HepG2 (cell line): ENCODE measurements around the gene PEX7. TPM values are rescaled to one million over a fixed set of nuclear protein-coding genes. Genes with fewer than 3 reads are reported as not detected.
A peak's percentile ranks its signal among the peaks of the same experiment; 100 is the strongest.

ENCODE experiments used
- BCL6 ChIP-seq: IDR thresholded peaks from 2 replicates; pipeline ENCODE4 v1.6.1; 2016; ENCODE audit warnings: missing genetic modification reagents, missing compliant biosample characterization
- EZH2 ChIP-seq: conservative IDR thresholded peaks from 2 replicates; pipeline ENCODE4 v1.6.1; 2012; ENCODE audit warnings: mild to moderate bottlenecking, low read depth, low read length, moderate library complexity
- FOXK2 ChIP-seq: fragments of 450-650 bp; IDR thresholded peaks from 2 replicates; pipeline ENCODE4 v1.6.1; 2016
- GFI1 ChIP-seq: sonication (generic); formaldehyde crosslinking; IDR thresholded peaks from 2 replicates; pipeline ENCODE4 v1.5.0; 2020; ENCODE audit warnings: missing genetic modification reagents, mild to moderate bottlenecking, borderline replicate concordance
- HHEX ChIP-seq: IDR thresholded peaks from 2 replicates; pipeline ENCODE4 v1.6.1; 2016; ENCODE audit warnings: control low read depth
- MIXL1 ChIP-seq: IDR thresholded peaks from 2 replicates; pipeline ENCODE4 v1.6.1; 2016
- MTF2 ChIP-seq: sonication (generic); formaldehyde crosslinking; IDR thresholded peaks from 2 replicates; pipeline ENCODE4 v1.5.0; 2020; ENCODE audit warnings: missing genetic modification reagents, borderline replicate concordance
- SP5 ChIP-seq: IDR thresholded peaks from 2 replicates; pipeline ENCODE4 v1.6.1; 2016; ENCODE audit warnings: low read depth, borderline replicate concordance
- STAG1 ChIP-seq: sonication (generic); formaldehyde crosslinking; IDR thresholded peaks from 2 replicates; pipeline ENCODE4 v1.4.0; 2020; ENCODE audit warnings: missing genetic modification reagents
- SUZ12 ChIP-seq: fragments of 150-350 bp; IDR thresholded peaks from 2 replicates; pipeline ENCODE4 v1.6.1; 2014; ENCODE audit warnings: low read depth, low read length
- ZNF33B ChIP-seq: sonication (generic); formaldehyde crosslinking; IDR thresholded peaks from 2 replicates; pipeline ENCODE4 v1.5.1; 2020; ENCODE audit warnings: mild to moderate bottlenecking, missing genetic modification reagents
- ZNF431 ChIP-seq: sonication (generic); formaldehyde crosslinking; IDR thresholded peaks from 2 replicates; pipeline ENCODE4 v1.9.0; 2022; ENCODE audit warnings: missing genetic modification reagents, low read depth, mild to moderate bottlenecking, borderline replicate concordance
- ZNF557 ChIP-seq: sonication (generic); formaldehyde crosslinking; IDR thresholded peaks from 2 replicates; pipeline ENCODE4 v1.4.0; 2020; ENCODE audit warnings: missing genetic modification reagents
- ZNF644 ChIP-seq: IDR thresholded peaks from 2 replicates; pipeline ENCODE4 v1.6.1; 2016; ENCODE audit warnings: low read depth
- ZNF703 ChIP-seq: sonication (generic); formaldehyde crosslinking; IDR thresholded peaks from 2 replicates; pipeline ENCODE4 v1.5.1; 2020; ENCODE audit warnings: missing genetic modification reagents, mild to moderate bottlenecking, moderate library complexity, borderline replicate concordance
- polyA plus RNA-seq, 8 experiments: library from polyadenylated mRNA; depleted of rRNA in 3 of 8; stranded (reverse) in 7 of 8; unstranded in 1 of 8; fragments of >200 nt; fragmentation: Illumina TruSeq in 4 of 8; extraction: Trizol in 4 of 8; gene quantifications; 2 replicates each; pipeline versions ENCODE4 v1.2.1 to v1.2.3, GENCODE V29; 2011 to 2016; ENCODE audit warnings: low read depth in 4 of 8, missing spikeins in 1 of 8, mixed read lengths in 1 of 8; ENCODE audit not compliant: insufficient read depth in 1 of 8
- total RNA-seq, 5 experiments: library from RNA; depleted of rRNA; stranded (reverse); fragments of >200 nt; fragmentation: Illumina TruSeq; extraction: Trizol; gene quantifications; 2 replicates each; pipeline ENCODE4 v1.2.3, GENCODE V29; 2016; ENCODE audit warnings: low read depth in 1 of 5
- TF ChIP-seq, protein P1 (sequence below): sonication (generic); formaldehyde crosslinking; IDR thresholded peaks from 2 replicates; pipeline ENCODE4 v1.8.0; 2022; ENCODE audit warnings: mild to moderate bottlenecking, missing genetic modification reagents, moderate library complexity
- TF ChIP-seq, protein P2 (sequence below): sonication (generic); formaldehyde crosslinking; IDR thresholded peaks from 2 replicates; pipeline ENCODE4 v1.4.0; 2020; ENCODE audit warnings: missing genetic modification reagents
- TF ChIP-seq, protein P3 (sequence below): sonication (generic); formaldehyde crosslinking; IDR thresholded peaks from 2 replicates; pipeline ENCODE4 v1.5.1; 2020; ENCODE audit warnings: mild to moderate bottlenecking, missing genetic modification reagents, borderline replicate concordance
- TF ChIP-seq, protein P4 (sequence below): sonication (generic); formaldehyde crosslinking; IDR thresholded peaks from 2 replicates; pipeline ENCODE4 v1.4.0; 2020; ENCODE audit warnings: missing genetic modification reagents

Gene PEX7
- total and polyA plus RNA-seq, 2 of the 13 experiments (the other 11 are each of a cell fraction or from before 2014, with no cell fraction given): 0.04 to 0.53 TPM

DNA sequence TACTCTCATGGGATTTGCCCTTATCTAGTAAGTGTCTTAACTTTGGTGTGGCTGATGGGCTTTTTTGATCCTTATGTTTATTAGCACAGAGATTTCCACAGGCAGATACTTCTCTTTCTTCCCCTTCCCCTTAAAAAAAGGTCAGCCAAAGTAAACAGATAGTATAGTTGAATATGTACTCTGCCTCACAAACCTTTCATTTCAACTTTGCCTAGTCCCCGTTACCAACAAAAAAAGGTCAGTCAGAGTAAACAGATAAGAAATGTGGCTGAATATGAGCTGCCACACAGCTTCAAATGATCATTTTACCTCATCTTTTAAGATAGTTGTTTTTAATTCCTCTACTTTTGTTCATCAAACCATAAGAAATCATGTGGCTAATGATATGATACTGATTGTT lies 65.6 kb downstream of the PEX7 start (continued):
- TF ChIP-seq BCL6 (CRISPR knock-in tag) (peak; percentile 81), MTF2 (CRISPR knock-in tag) (no peak), EZH2 (no peak), ZNF644 (CRISPR knock-in tag) (no peak), ZNF33B (no peak), SP5 (peak; percentile 47; the same call in 1 of the 2 replicates), GFI1 (peak; percentile 87), STAG1 (no peak), ZNF431 (no peak), FOXK2 (no peak), HHEX (CRISPR knock-in tag) (peak; percentile 96), ZNF703 (CRISPR knock-in tag) (peak; percentile 80), ZNF557 (CRISPR knock-in tag) (no peak), MIXL1 (CRISPR knock-in tag) (no peak), SUZ12 (no peak)
- TF ChIP-seq, protein P1, sequence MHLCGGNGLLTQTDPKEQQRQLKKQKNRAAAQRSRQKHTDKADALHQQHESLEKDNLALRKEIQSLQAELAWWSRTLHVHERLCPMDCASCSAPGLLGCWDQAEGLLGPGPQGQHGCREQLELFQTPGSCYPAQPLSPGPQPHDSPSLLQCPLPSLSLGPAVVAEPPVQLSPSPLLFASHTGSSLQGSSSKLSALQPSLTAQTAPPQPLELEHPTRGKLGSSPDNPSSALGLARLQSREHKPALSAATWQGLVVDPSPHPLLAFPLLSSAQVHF: no peak
- TF ChIP-seq, protein P2, sequence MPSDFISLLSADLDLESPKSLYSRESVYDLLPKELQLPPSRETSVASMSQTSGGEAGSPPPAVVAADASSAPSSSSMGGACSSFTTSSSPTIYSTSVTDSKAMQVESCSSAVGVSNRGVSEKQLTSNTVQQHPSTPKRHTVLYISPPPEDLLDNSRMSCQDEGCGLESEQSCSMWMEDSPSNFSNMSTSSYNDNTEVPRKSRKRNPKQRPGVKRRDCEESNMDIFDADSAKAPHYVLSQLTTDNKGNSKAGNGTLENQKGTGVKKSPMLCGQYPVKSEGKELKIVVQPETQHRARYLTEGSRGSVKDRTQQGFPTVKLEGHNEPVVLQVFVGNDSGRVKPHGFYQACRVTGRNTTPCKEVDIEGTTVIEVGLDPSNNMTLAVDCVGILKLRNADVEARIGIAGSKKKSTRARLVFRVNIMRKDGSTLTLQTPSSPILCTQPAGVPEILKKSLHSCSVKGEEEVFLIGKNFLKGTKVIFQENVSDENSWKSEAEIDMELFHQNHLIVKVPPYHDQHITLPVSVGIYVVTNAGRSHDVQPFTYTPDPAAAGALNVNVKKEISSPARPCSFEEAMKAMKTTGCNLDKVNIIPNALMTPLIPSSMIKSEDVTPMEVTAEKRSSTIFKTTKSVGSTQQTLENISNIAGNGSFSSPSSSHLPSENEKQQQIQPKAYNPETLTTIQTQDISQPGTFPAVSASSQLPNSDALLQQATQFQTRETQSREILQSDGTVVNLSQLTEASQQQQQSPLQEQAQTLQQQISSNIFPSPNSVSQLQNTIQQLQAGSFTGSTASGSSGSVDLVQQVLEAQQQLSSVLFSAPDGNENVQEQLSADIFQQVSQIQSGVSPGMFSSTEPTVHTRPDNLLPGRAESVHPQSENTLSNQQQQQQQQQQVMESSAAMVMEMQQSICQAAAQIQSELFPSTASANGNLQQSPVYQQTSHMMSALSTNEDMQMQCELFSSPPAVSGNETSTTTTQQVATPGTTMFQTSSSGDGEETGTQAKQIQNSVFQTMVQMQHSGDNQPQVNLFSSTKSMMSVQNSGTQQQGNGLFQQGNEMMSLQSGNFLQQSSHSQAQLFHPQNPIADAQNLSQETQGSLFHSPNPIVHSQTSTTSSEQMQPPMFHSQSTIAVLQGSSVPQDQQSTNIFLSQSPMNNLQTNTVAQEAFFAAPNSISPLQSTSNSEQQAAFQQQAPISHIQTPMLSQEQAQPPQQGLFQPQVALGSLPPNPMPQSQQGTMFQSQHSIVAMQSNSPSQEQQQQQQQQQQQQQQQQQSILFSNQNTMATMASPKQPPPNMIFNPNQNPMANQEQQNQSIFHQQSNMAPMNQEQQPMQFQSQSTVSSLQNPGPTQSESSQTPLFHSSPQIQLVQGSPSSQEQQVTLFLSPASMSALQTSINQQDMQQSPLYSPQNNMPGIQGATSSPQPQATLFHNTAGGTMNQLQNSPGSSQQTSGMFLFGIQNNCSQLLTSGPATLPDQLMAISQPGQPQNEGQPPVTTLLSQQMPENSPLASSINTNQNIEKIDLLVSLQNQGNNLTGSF: no peak
- TF ChIP-seq, protein P3, sequence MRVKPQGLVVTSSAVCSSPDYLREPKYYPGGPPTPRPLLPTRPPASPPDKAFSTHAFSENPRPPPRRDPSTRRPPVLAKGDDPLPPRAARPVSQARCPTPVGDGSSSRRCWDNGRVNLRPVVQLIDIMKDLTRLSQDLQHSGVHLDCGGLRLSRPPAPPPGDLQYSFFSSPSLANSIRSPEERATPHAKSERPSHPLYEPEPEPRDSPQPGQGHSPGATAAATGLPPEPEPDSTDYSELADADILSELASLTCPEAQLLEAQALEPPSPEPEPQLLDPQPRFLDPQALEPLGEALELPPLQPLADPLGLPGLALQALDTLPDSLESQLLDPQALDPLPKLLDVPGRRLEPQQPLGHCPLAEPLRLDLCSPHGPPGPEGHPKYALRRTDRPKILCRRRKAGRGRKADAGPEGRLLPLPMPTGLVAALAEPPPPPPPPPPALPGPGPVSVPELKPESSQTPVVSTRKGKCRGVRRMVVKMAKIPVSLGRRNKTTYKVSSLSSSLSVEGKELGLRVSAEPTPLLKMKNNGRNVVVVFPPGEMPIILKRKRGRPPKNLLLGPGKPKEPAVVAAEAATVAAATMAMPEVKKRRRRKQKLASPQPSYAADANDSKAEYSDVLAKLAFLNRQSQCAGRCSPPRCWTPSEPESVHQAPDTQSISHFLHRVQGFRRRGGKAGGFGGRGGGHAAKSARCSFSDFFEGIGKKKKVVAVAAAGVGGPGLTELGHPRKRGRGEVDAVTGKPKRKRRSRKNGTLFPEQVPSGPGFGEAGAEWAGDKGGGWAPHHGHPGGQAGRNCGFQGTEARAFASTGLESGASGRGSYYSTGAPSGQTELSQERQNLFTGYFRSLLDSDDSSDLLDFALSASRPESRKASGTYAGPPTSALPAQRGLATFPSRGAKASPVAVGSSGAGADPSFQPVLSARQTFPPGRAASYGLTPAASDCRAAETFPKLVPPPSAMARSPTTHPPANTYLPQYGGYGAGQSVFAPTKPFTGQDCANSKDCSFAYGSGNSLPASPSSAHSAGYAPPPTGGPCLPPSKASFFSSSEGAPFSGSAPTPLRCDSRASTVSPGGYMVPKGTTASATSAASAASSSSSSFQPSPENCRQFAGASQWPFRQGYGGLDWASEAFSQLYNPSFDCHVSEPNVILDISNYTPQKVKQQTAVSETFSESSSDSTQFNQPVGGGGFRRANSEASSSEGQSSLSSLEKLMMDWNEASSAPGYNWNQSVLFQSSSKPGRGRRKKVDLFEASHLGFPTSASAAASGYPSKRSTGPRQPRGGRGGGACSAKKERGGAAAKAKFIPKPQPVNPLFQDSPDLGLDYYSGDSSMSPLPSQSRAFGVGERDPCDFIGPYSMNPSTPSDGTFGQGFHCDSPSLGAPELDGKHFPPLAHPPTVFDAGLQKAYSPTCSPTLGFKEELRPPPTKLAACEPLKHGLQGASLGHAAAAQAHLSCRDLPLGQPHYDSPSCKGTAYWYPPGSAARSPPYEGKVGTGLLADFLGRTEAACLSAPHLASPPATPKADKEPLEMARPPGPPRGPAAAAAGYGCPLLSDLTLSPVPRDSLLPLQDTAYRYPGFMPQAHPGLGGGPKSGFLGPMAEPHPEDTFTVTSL (CRISPR knock-in tag): peak; percentile 69; the same call in 1 of the 2 replicates
- TF ChIP-seq, protein P4, sequence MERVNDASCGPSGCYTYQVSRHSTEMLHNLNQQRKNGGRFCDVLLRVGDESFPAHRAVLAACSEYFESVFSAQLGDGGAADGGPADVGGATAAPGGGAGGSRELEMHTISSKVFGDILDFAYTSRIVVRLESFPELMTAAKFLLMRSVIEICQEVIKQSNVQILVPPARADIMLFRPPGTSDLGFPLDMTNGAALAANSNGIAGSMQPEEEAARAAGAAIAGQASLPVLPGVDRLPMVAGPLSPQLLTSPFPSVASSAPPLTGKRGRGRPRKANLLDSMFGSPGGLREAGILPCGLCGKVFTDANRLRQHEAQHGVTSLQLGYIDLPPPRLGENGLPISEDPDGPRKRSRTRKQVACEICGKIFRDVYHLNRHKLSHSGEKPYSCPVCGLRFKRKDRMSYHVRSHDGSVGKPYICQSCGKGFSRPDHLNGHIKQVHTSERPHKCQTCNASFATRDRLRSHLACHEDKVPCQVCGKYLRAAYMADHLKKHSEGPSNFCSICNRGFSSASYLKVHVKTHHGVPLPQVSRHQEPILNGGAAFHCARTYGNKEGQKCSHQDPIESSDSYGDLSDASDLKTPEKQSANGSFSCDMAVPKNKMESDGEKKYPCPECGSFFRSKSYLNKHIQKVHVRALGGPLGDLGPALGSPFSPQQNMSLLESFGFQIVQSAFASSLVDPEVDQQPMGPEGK (CRISPR knock-in tag): 0 out of 2 replicates have a peak, but pooled peaks have one; percentile 27
